ENCODE results near the gene ADAMTSL4.
"Not testable (repeated sequence)": the region's sequence is repeated elsewhere in the genome, so short reads cannot be mapped to it uniquely, and the experiment has no call there.

Gene ADAMTSL4

GRCh38 chr1:150555971-150556865 lies 7.0 kb downstream of the ADAMTSL4 start:
- no peak for DNase-seq

DNA sequence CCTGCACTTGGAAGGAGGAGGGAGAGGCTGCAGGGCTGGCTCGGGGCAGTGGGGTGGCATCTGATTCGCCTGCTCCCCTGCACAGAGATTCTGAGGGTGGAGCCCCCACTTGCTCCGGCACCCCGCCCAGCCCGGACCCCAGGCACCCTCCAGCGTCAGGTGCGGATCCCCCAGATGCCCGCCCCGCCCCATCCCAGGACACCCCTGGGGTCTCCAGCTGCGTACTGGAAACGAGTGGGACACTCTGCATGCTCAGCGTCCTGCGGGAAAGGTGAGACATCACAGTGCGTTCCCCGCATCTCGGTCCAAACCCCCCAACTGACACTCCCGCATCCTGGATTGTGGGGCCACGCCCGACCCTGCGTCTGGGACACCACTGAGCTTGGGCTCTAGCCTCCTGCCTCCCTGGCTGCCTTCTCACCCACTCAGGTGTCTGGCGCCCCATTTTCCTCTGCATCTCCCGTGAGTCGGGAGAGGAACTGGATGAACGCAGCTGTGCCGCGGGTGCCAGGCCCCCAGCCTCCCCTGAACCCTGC lies 7.9 kb downstream of the ADAMTSL4 start:
- no peak for DNase-seq

- no peak for DNase-seq
Measured at GRCh38 chr1:150557813-150558212, 8.6 kb downstream of the ADAMTSL4 start.

DNA sequence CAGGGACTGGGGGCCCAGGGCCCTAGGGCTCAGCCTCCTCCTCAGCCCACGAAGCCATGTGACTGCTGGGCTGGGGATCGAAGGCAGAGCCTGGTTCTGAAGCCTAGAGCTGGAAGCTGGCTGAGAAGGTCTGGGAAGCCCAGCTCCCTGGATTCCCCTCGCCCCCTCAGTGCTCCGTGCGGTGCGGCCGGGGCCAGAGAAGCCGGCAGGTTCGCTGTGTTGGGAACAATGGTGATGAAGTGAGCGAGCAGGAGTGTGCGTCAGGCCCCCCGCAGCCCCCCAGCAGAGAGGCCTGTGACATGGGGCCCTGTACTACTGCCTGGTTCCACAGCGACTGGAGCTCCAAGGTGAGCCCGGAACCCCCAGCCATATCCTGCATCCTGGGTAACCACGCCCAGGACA lies 9.1 kb downstream of the ADAMTSL4 start:
- no peak for DNase-seq

- no peak for DNase-seq
Measured at GRCh38 chr1:150558761-150559655, 9.8 kb downstream of the ADAMTSL4 start.

DNA sequence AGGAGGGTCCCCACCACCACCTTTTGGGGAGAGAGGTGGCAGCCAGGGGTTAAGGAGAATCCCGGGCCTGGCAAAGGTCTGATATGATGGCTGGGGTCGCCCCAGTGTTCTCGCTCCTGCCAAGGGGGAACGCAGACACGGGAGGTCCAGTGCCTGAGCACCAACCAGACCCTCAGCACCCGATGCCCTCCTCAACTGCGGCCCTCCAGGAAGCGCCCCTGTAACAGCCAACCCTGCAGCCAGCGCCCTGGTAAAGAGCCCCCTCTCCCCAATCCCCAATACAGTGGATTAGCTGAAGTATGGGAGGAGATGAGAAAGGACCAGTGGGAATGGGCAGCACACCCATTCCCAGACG lies 10.4 kb downstream of the ADAMTSL4 start:
- no peak for DNase-seq

GRCh38 chr1:150560011-150560438 lies 10.8 kb downstream of the ADAMTSL4 start:
- peak; percentile 83 for DNase-seq

GRCh38 chr1:150560576-150561253 lies 11.5 kb downstream of the ADAMTSL4 start:
- DNase-seq = peak; percentile 93

DNA sequence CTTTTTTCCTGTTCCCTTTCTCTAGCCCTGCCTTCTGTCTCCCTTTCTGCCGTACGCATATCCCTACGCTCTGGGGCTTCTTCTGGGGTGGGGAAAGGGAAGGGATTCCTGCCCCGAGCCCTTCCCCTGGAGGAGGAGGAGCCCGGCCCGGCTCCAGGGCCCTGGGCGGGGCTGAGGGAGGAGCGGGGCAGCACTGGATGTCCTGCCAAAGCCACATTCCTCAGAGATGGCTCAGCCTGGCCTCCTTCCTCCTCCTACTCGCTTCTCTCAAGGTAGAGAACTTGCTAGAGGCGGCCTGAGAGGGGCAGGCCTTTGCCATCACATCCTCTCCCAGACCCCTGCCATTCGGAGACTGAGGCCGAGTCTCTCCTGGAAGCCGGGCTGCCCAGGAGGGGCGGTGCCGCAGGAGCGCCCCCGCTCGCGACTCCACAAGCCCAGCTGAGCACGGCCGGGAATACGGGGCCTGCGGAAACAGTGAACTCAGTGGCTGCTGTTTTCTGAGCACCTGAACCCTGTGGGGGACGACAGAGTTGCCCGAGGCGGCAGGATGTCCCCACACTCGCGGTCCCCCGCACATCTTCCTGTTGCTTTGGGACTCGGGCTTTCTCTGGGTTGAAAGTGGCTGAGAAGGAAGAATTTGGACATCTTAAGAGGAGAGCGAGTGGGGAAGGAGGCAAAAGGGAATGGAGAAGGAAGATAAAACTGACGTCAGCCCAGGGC lies 12.2 kb downstream of the ADAMTSL4 start:
- DNase-seq = peak; percentile 93

- peak; percentile 84 for DNase-seq
Measured at GRCh38 chr1:150561974-150562445, 12.8 kb downstream of the ADAMTSL4 start.

DNA sequence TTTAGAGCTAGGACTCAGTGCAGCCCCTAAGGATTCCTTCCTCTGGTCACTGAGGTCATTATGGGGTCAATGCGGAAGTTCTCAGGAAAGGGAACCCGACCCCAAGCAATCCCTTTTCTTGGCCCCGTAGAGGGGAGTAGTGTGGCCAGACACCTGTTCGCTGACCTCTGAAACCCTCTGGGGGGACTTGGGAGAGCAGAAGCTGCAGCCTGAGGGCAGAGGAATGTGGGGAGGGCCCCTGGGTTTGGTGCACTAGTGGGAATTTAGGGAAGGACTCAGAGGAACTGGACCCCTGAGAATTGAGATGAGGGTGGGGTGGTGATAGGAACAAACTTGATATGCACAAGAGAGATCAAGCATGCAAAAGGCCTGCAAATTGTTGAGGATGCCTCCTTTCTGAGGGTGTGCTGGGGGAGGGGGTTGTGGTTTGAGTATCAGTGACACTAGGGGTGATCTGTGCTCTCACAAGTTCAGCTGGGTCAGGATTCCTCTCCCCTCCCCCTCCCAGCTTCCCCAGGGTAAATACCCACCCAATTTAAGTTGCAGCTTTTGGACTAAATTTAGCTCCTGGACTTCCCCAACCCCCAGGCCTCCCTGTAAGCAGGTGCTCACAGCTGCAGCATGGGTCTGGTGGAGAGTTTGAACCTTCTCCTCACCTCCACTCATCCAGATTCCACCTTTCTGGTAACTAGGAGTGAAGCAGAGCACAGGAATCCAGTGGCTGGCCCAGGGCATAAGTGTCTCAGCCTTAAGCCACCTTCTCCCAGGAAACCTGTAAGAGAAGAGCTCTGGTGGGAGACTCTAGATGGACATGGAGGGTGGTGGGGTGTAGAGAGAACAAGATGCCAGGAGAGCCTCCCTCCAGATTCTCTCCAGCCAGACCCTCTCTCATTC lies 13.5 kb downstream of the ADAMTSL4 start:
- no peak for DNase-seq

DNA sequence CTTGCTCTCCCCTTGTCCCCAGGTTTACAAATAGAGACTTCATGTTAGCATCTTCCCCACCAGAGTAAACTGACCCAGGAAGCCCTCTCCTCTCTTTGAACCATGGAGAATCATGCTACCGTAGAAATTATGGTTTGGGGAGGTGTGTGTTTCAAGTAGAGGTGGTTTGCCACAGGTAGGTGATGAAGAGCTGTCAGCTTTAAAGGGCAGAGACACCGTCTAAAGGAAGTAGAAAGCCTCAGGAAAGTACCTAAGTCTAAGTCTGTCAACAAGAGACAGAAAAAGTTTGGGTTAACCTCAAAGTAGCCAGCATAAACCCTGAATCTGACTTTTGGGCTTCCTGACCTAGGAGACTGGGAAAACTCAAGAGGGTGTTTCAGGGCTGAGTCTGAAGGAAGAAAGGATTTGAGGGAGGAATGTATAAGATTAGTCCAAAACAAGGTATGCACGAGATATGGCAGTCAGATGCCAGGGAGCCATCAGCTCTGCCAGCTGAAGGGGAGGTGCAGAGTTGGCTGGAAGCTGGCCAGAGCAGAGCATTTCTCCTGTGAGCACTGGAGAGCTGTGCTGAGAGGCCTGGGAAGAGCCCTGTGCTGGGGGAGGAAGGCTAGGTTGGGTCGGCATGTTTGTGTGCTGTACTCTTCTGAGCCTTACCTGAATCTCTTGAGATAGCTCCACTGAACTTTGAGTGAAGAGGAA lies 14.3 kb downstream of the ADAMTSL4 start:
- DNase-seq = peak; percentile 32

- DNase-seq = no peak
Measured at GRCh38 chr1:150564051-150564991, 15.1 kb downstream of the ADAMTSL4 start.

GRCh38 chr1:150565240-150565991 lies 16.2 kb downstream of the ADAMTSL4 start:
- DNase-seq = not testable (repeated sequence)

DNA sequence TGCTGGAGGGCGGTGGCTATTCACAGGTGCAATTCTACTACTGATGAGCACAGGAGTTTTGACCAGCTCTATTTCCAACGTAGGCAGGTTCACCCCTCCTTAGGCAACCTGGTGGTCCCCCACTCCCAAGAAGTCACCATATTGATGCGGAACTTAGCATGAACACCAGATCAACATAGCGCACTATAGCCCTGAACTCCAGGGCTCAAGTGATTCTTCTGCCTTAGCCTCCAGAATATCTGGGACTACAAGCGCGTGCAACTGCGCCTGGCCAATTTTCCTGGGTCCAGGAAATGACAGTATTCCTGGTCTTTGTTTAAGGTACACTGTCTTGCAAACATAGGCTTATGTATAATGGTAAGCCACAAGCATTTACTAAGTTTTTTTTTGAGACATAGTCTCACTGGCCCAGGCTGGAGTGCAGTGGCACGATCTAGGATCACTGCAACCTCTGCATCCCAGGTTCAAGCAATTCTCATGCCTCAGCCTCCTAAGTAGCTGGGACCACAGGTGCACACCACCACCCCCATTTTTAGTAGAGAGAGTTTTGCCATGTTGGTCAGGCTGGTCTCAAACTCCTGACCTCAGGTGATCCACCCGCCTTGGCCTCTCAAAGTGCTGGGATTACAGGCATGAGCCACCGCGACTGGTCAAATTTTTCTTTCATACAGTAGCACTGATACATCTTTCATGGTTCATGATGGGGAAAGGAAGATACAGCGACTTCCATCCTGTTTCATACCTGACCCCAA lies 17.6 kb downstream of the ADAMTSL4 start:
- DNase-seq = no peak

- no peak for DNase-seq
Measured at GRCh38 chr1:150567341-150567716, 18.1 kb downstream of the ADAMTSL4 start.

- peak; percentile 57 for DNase-seq
Measured at GRCh38 chr1:150567717-150568593, 18.7 kb downstream of the ADAMTSL4 start.
